Astrocyte (in vitro differentiated cells and primary cell): Measurements from ENCODE around the gene SRRM1. TPM values are rescaled to one million over a fixed set of nuclear protein-coding genes. Genes with fewer than 3 reads are reported as not detected.

Source experiments
- DNase-seq: peaks from one replicate; pipeline ENCODE4 v3.0.0-alpha.2; 2010; ENCODE audit warnings: low read depth
- FAIRE-seq: peaks from 2 replicates; lab custom pipeline; 2011; peaks lifted over from hg19 to GRCh38; lab: Jason Lieb, UNC
- H2AFZ ChIP-seq: 2 replicates; pipeline ENCODE4 v1.6.0; 2012; ENCODE audit warnings: low read depth, low read length, inconsistent platforms
- H3K27ac ChIP-seq: 2 replicates; pipeline ENCODE4 v1.5.1; 2011; ENCODE audit warnings: low read depth, low read length, inconsistent platforms
- H3K27me3 ChIP-seq: 2 replicates; pipeline ENCODE4 v1.6.0; 2011; ENCODE audit warnings: low read length, inconsistent platforms; ENCODE audit not compliant: insufficient read depth
- H3K36me3 ChIP-seq: 2 replicates; pipeline ENCODE4 v1.5.1; 2011; ENCODE audit warnings: low read length, inconsistent platforms; ENCODE audit not compliant: insufficient read depth
- H3K4me1 ChIP-seq: 2 replicates; pipeline ENCODE4 v1.5.1; 2011; ENCODE audit warnings: low read length, inconsistent platforms; ENCODE audit not compliant: insufficient read depth
- H3K4me2 ChIP-seq: 2 replicates; pipeline ENCODE4 v1.6.0; 2012; ENCODE audit warnings: low read length, inconsistent platforms
- H3K4me3 ChIP-seq: 2 replicates; pipeline ENCODE4 v1.5.1; 2011; ENCODE audit warnings: low read depth, mild to moderate bottlenecking, low read length, inconsistent platforms; ENCODE audit not compliant: insufficient read depth
- H3K79me2 ChIP-seq: 2 replicates; pipeline ENCODE4 v1.6.0; 2012; ENCODE audit warnings: mild to moderate bottlenecking, low read length, inconsistent platforms; ENCODE audit not compliant: insufficient read depth
- H3K9ac ChIP-seq: 2 replicates; pipeline ENCODE4 v1.6.0; 2012; ENCODE audit warnings: mild to moderate bottlenecking, low read length, inconsistent platforms
- H3K9me3 ChIP-seq: 2 replicates; pipeline ENCODE4 v1.5.1; 2012; ENCODE audit warnings: low read depth, mild to moderate bottlenecking, low read length, inconsistent platforms; ENCODE audit not compliant: insufficient read depth
- H4K20me1 ChIP-seq: 2 replicates; pipeline ENCODE4 v1.6.0; 2012; ENCODE audit warnings: low read length, inconsistent platforms; ENCODE audit not compliant: insufficient read depth
- H3K27ac Mint-ChIP-seq: one replicate; pipeline ENCODE4 v1.8.0; 2021; ENCODE audit warnings: mild to moderate bottlenecking, mixed read lengths; ENCODE audit not compliant: unreplicated experiment
- H3K27me3 Mint-ChIP-seq: one replicate; pipeline ENCODE4 v1.8.0; 2021; ENCODE audit warnings: low read depth, mixed read lengths; ENCODE audit not compliant: unreplicated experiment
- H3K36me3 Mint-ChIP-seq: one replicate; pipeline ENCODE4 v1.8.0; 2021; ENCODE audit warnings: low read depth, mixed read lengths; ENCODE audit not compliant: unreplicated experiment
- H3K4me1 Mint-ChIP-seq: one replicate; pipeline ENCODE4 v1.8.0; 2021; ENCODE audit warnings: low read depth, mixed read lengths; ENCODE audit not compliant: unreplicated experiment
- H3K4me3 Mint-ChIP-seq: one replicate; pipeline ENCODE4 v1.8.0; 2021; ENCODE audit warnings: mild to moderate bottlenecking, moderate library complexity, mixed read lengths; ENCODE audit not compliant: unreplicated experiment
- H3K9me3 Mint-ChIP-seq: one replicate; pipeline ENCODE4 v1.8.0; 2021; ENCODE audit warnings: mild to moderate bottlenecking, mixed read lengths; ENCODE audit not compliant: unreplicated experiment
- CTCF ChIP-seq: IDR thresholded peaks from 2 replicates; pipeline ENCODE4 v1.5.1; 2011; ENCODE audit warnings: low read depth, mild to moderate bottlenecking, inconsistent platforms, low read length, moderate library complexity; ENCODE audit not compliant: insufficient read depth
- EZH2 ChIP-seq: IDR thresholded peaks from 2 replicates; pipeline ENCODE4 v1.6.1; 2012; ENCODE audit warnings: mild to moderate bottlenecking, low read length, inconsistent platforms; ENCODE audit not compliant: insufficient read depth
- total RNA-seq: library from RNA; stranded (reverse); gene quantifications from 2 replicates; pipeline ENCODE4 v1.2.1, GENCODE V29; 2021

SRRM1 gene
- total RNA-seq, 1 donor from 2014 or later = 138 TPM

GRCh38 chr1:24691051-24691450, 47.9 kb downstream of the SRRM1 start:
- peaks cover 6% of the 10 kb centered on the region for H3K4me1 ChIP-seq
- FAIRE-seq = no peak
- H3K9ac ChIP-seq = no peak overlapping the region
- peaks cover 2% of the 10 kb centered on the region for H3K9me3 Mint-ChIP-seq
- H3K9me3 ChIP-seq = no peaks in the 10 kb centered on the region
- TF ChIP-seq EZH2 = no peak
- no peak for TF ChIP-seq CTCF
- no peaks in the 10 kb centered on the region for H3K36me3 ChIP-seq
- no peak overlapping the region for H2AFZ ChIP-seq
- peaks cover 3% of the 10 kb centered on the region for H3K36me3 Mint-ChIP-seq
- no peak overlapping the region for H3K4me3 ChIP-seq
- no peak overlapping the region for H3K27ac ChIP-seq
- peaks cover 3% of the 10 kb centered on the region for H3K27me3 Mint-ChIP-seq
- no peak overlapping the region for H3K27ac Mint-ChIP-seq
- H4K20me1 ChIP-seq = no peaks in the 10 kb centered on the region
- H3K27me3 ChIP-seq = no peaks in the 10 kb centered on the region
- no peaks in the 10 kb centered on the region for H3K79me2 ChIP-seq
- H3K4me2 ChIP-seq = no peak overlapping the region
- no peak overlapping the region for H3K4me3 Mint-ChIP-seq
- DNase-seq = no peak
- H3K4me1 Mint-ChIP-seq = peaks cover 12% of the 10 kb centered on the region

GRCh38 chr1:24692351-24692980, 49.4 kb downstream of the SRRM1 start:
- Histone ChIP-seq H3K4me1 (peaks cover 6% of the 10 kb centered on the region), H3K36me3 (no peaks in the 10 kb centered on the region), H3K27me3 (no peaks in the 10 kb centered on the region), H2AFZ (no peak overlapping the region), H3K9me3 (no peaks in the 10 kb centered on the region), H3K79me2 (no peaks in the 10 kb centered on the region), H3K4me3 (no peak overlapping the region), H3K4me2 (no peak overlapping the region), H3K9ac (no peak overlapping the region), H3K27ac (no peak overlapping the region), H4K20me1 (no peaks in the 10 kb centered on the region)
- Mint-ChIP-seq H3K27ac (no peak overlapping the region), H3K27me3 (peaks cover 3% of the 10 kb centered on the region), H3K4me3 (no peak overlapping the region), H3K9me3 (peaks cover 5% of the 10 kb centered on the region), H3K4me1 (peaks cover 16% of the 10 kb centered on the region), H3K36me3 (peaks cover 3% of the 10 kb centered on the region)
- no peak for TF ChIP-seq EZH2
- TF ChIP-seq CTCF = no peak
- FAIRE-seq (no peak), DNase-seq (peak; percentile 52)

- Mint-ChIP-seq H3K4me1 (peaks cover 8% of the 10 kb centered on the region), H3K36me3 (peaks cover 3% of the 10 kb centered on the region), H3K27me3 (peaks cover 3% of the 10 kb centered on the region), H3K9me3 (peaks cover 5% of the 10 kb centered on the region), H3K4me3 (no peak overlapping the region), H3K27ac (peak overlapping the region; percentile 12)
- Histone ChIP-seq H3K9me3 (no peaks in the 10 kb centered on the region), H2AFZ (no peak overlapping the region), H3K4me1 (peaks cover 6% of the 10 kb centered on the region), H3K36me3 (no peaks in the 10 kb centered on the region), H3K27me3 (no peaks in the 10 kb centered on the region), H3K4me2 (no peak overlapping the region), H3K79me2 (no peaks in the 10 kb centered on the region), H3K9ac (no peak overlapping the region), H3K4me3 (no peak overlapping the region), H4K20me1 (no peaks in the 10 kb centered on the region), H3K27ac (no peak overlapping the region)
- no peak for FAIRE-seq
- DNase-seq = no peak
- TF ChIP-seq CTCF (no peak), EZH2 (no peak)
These were observed 50.8 kb downstream of the SRRM1 start for GRCh38 chr1:24693827-24694379.
